CD14-positive monocyte (primary cell): ENCODE measurements around the gene EIF2B2. TPM values are rescaled to one million over a fixed set of nuclear protein-coding genes. Genes with fewer than 3 reads are reported as not detected.
A peak's percentile ranks its signal among the peaks of the same experiment; 100 is the strongest.

ENCODE experiments used
- DNase-seq, 3 donors: peaks; one replicate each; pipeline ENCODE4 v3.0.0-alpha.2; 2011 to 2022
- H2AFZ ChIP-seq: 2 replicates; pipeline ENCODE4 v1.6.0; 2012; ENCODE audit warnings: mild to moderate bottlenecking, low read depth, low read length, inconsistent platforms; ENCODE audit not compliant: insufficient read depth, poor library complexity, severe bottlenecking
- H3K27ac ChIP-seq, 2 donors: 1 replicate in 1 of 2; 2 replicates in 1 of 2; pipeline ENCODE4 v1.5.1; 2012 to 2013; ENCODE audit warnings: low read length in 2 of 2, control low read depth in 1 of 2, inconsistent platforms in 1 of 2, low read depth in 1 of 2, mild to moderate bottlenecking in 1 of 2
- H3K27me3 ChIP-seq, 2 donors: one replicate each; pipeline versions ENCODE4 v1.6.0 to v1.6.1; 2011 to 2013; ENCODE audit warnings: low read length in 2 of 2; ENCODE audit not compliant: control insufficient read depth in 2 of 2, insufficient read depth in 2 of 2
- H3K36me3 ChIP-seq, 2 donors: replicated peaks in 1 of 2; 1 replicate in 1 of 2; 2 replicates in 1 of 2; pipeline versions ENCODE4 v1.5.1 to v1.6.1; 2012 to 2013; ENCODE audit warnings: low read length in 2 of 2, control low read depth in 1 of 2, inconsistent platforms in 1 of 2, mild to moderate bottlenecking in 1 of 2; ENCODE audit not compliant: insufficient read depth in 2 of 2, control insufficient read depth in 1 of 2
- H3K4me1 ChIP-seq, 2 donors: 1 replicate in 1 of 2; 2 replicates in 1 of 2; pipeline versions ENCODE4 v1.5.1 to v1.6.1; 2012 to 2013; ENCODE audit warnings: low read length in 2 of 2, control low read depth in 1 of 2, inconsistent platforms in 1 of 2, mild to moderate bottlenecking in 1 of 2, moderate library complexity in 1 of 2; ENCODE audit not compliant: insufficient read depth in 2 of 2, control insufficient read depth in 1 of 2
- H3K4me2 ChIP-seq: replicated peaks from 2 replicates; pipeline ENCODE3; 2012; ENCODE audit warnings: low read length, moderate library complexity, mild to moderate bottlenecking; ENCODE audit not compliant: poor library complexity, severe bottlenecking; ENCODE audit errors: extremely low read depth
- H3K4me3 ChIP-seq, 3 experiments: fragments of 200-600 bp in 1 of 3; sonication (generic) in 1 of 3; replicated peaks in 1 of 3; 1 replicate in 2 of 3; 2 replicates in 1 of 3; pipeline ENCODE4 v1.5.1; 2011 to 2013; ENCODE audit warnings: low read length in 3 of 3, mild to moderate bottlenecking in 3 of 3, control low read depth in 2 of 3, low read depth in 2 of 3, inconsistent platforms in 1 of 3, moderate library complexity in 1 of 3
- H3K79me2 ChIP-seq: 2 replicates; pipeline ENCODE4 v1.6.0; 2012; ENCODE audit warnings: mild to moderate bottlenecking, control low read depth, inconsistent platforms, low read length, moderate library complexity; ENCODE audit not compliant: insufficient read depth
- H3K9ac ChIP-seq: 2 replicates; pipeline ENCODE4 v1.6.0; 2017; ENCODE audit warnings: low read length, mild to moderate bottlenecking; ENCODE audit not compliant: insufficient read depth, poor library complexity, severe bottlenecking
- H3K9me3 ChIP-seq, 2 donors: replicated peaks in 1 of 2; 1 replicate in 1 of 2; 2 replicates in 1 of 2; pipeline versions ENCODE4 v1.5.1 to v1.6.1; 2012 to 2013; ENCODE audit warnings: low read length in 2 of 2, control low read depth in 1 of 2; ENCODE audit not compliant: control insufficient read depth in 1 of 2, insufficient read depth in 1 of 2
- H4K20me1 ChIP-seq: 2 replicates; pipeline ENCODE4 v1.6.0; 2012; ENCODE audit warnings: mild to moderate bottlenecking, low read length, control low read depth, moderate library complexity; ENCODE audit not compliant: insufficient read depth
- H3K27ac Mint-ChIP-seq, 7 donors: one replicate each; pipeline ENCODE4 v1.8.0; 2020; ENCODE audit warnings: mild to moderate bottlenecking in 7 of 7, mixed read lengths in 7 of 7, moderate library complexity in 6 of 7, inconsistent platforms in 2 of 7
- H3K27me3 Mint-ChIP-seq, 3 donors: one replicate each; pipeline ENCODE4 v1.8.0; 2021 to 2022; ENCODE audit warnings: low read depth in 3 of 3, mild to moderate bottlenecking in 3 of 3, mixed read lengths in 3 of 3, moderate library complexity in 3 of 3, inconsistent platforms in 1 of 3
- H3K36me3 Mint-ChIP-seq, 2 donors: one replicate each; pipeline ENCODE4 v1.8.0; 2020; ENCODE audit warnings: mixed read lengths in 2 of 2, inconsistent platforms in 1 of 2, mild to moderate bottlenecking in 1 of 2
- H3K4me1 Mint-ChIP-seq: one replicate; pipeline ENCODE4 v1.8.0; 2020; ENCODE audit warnings: mild to moderate bottlenecking, mixed read lengths
- H3K4me3 Mint-ChIP-seq, 2 donors: one replicate each; pipeline ENCODE4 v1.8.0; 2020; ENCODE audit warnings: mild to moderate bottlenecking in 2 of 2, mixed read lengths in 2 of 2, moderate library complexity in 1 of 2
- H3K9me3 Mint-ChIP-seq, 7 donors: one replicate each; pipeline ENCODE4 v1.8.0; 2020 to 2022; ENCODE audit warnings: mixed read lengths in 7 of 7, mild to moderate bottlenecking in 6 of 7, moderate library complexity in 6 of 7, inconsistent platforms in 2 of 7
- WGBS: methylation state at CpG from one replicate; pipeline ENCODE4 v1.1.5; 2013; ENCODE audit warnings: missing lambda C conversion rate; ENCODE audit not compliant: insufficient coverage; 5-methylcytosine and 5-hydroxymethylcytosine counted together
- intact Hi-C, 2 donors: fragments of 100-400 bp; cut with micrococcal nuclease; formaldehyde crosslinking; loops; one replicate each; pipeline versions ENCODE4 v1.15.0 to v1.15.1; 2023
- polyA plus RNA-seq, 3 donors: library from polyadenylated mRNA; depleted of rRNA in 1 of 3; unstranded in 2 of 3; stranded (reverse) in 1 of 3; fragments of 300-500 nt in 2 of 3; fragments of >200 nt in 1 of 3; fragmentation: Illumina TruSeq in 2 of 3; gene quantifications; 1 replicate in 2 of 3; 2 replicates in 1 of 3; pipeline ENCODE4 v1.2.3, GENCODE V29; 2012 to 2021
- TF ChIP-seq, protein P1 (sequence below): fragments of 200-600 bp; IDR thresholded peaks from one replicate; pipeline ENCODE4 v1.8.0; 2022; ENCODE audit warnings: antibody characterized with exemption, mild to moderate bottlenecking

Gene EIF2B2
- polyA plus RNA-seq, 3 donors = 20.8 to 26.3 (median 23.9) TPM

DNA sequence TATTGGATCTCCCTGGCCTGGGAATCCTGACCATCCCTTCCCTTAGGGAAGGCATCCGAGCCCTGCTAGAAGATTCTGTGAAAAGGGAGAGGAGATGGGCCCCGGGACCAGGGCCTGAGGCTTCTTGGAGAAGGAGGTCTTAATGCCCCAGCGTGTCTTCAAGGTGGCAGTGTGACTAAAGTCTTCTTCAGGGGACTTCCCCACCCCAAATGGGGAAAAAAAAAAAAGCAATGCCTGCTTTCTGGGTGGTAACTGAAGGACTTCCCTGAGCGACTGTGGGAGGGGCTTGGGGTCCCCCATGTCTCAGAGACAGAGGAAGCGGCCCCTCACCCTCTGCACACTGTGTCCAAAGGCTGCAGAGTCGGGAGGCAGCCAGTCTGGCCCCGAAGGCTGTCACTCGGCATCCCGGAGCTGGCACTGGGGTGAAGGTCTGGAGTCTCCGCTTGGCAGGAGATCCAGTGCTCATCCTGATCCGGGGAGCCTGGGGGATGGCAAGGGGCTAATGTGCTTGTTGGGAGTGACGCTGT is 39.5 kb upstream of the EIF2B2 start:
- H3K4me2 ChIP-seq = peak overlapping the region; percentile 83
- H3K4me1 ChIP-seq = peaks cover 20 to 29% of the 10 kb centered on the region in 2 donors
- 93% methylated on average over 6 of the region's 12 CpGs for WGBS
- H3K27ac ChIP-seq = peak overlapping the region in 1 of 2 donors; percentile 78
- Mint-ChIP-seq H3K27ac (peak overlapping the region in 6 of 7 donors; percentile 30 to 94 (median 90)), H3K36me3 (peaks cover 0 to 4% of the 10 kb centered on the region in 2 donors), H3K4me3 (no peak overlapping the region), H3K9me3 (no peaks in the 10 kb centered on the region), H3K4me1 (peaks cover 31% of the 10 kb centered on the region), H3K27me3 (peaks cover 2 to 8% (median 4%) of the 10 kb centered on the region in 3 donors)
- H3K9me3 ChIP-seq = no peaks in the 10 kb centered on the region
- peak overlapping the region in 1 of 3 experiments; percentile 68 for H3K4me3 ChIP-seq
- peak overlapping the region; percentile 77 for H2AFZ ChIP-seq
- no peaks in the 10 kb centered on the region for H3K27me3 ChIP-seq
- no peak for DNase-seq
- no peaks in the 10 kb centered on the region for H4K20me1 ChIP-seq
- peak overlapping the region; percentile 47 for H3K9ac ChIP-seq
- H3K36me3 ChIP-seq = no peaks in the 10 kb centered on the region
- TF ChIP-seq, protein P1, sequence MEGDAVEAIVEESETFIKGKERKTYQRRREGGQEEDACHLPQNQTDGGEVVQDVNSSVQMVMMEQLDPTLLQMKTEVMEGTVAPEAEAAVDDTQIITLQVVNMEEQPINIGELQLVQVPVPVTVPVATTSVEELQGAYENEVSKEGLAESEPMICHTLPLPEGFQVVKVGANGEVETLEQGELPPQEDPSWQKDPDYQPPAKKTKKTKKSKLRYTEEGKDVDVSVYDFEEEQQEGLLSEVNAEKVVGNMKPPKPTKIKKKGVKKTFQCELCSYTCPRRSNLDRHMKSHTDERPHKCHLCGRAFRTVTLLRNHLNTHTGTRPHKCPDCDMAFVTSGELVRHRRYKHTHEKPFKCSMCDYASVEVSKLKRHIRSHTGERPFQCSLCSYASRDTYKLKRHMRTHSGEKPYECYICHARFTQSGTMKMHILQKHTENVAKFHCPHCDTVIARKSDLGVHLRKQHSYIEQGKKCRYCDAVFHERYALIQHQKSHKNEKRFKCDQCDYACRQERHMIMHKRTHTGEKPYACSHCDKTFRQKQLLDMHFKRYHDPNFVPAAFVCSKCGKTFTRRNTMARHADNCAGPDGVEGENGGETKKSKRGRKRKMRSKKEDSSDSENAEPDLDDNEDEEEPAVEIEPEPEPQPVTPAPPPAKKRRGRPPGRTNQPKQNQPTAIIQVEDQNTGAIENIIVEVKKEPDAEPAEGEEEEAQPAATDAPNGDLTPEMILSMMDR = no peak
- intact Hi-C loops = no loop called here
- H3K79me2 ChIP-seq = no peaks in the 10 kb centered on the region

DNA sequence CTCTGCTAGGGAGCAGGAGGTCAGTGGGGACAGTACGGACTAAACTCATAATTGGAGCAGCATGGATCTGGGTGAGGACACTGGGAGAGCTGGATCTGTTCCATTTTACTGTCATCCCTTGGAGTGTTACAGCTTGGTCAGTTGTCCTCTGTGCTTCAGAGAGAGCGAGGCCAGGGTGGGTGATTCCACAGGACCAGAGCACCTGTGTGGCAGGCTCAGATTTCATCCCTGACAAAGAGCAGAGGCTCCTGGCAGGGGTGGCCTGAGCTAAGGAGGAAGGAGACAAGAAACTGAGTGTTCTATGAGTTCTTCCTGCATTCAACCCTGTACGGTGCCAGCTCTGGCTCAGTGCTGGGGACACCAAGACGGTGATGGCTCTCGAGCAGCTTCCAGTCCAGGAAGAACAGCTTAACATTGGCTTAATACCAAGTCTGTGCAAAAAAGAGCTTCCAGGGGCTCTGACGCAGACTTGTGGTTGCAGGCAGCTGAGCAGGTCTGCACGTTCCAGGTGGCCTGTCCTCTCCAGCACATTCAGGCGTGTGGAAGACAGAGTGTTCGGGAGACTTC is 38.9 kb upstream of the EIF2B2 start:
- peak overlapping the region; percentile 63 for H2AFZ ChIP-seq
- DNase-seq = no peak
- no peak overlapping the region for H3K9ac ChIP-seq
- no peaks in the 10 kb centered on the region for H3K79me2 ChIP-seq
- peaks cover 20 to 29% of the 10 kb centered on the region in 2 donors for H3K4me1 ChIP-seq
- Mint-ChIP-seq H3K4me1 (peaks cover 31% of the 10 kb centered on the region), H3K27ac (peak overlapping the region in 5 of 7 donors; percentile 30 to 89 (median 64)), H3K27me3 (peaks cover 4 to 8% (median 4%) of the 10 kb centered on the region in 3 donors), H3K4me3 (peak overlapping the region in 1 of 2 donors; percentile 35), H3K9me3 (no peaks in the 10 kb centered on the region), H3K36me3 (peaks cover 0 to 4% of the 10 kb centered on the region in 2 donors)
- no peak overlapping the region for H3K4me3 ChIP-seq
- 50% methylated on average over 9 of the region's 9 CpGs for WGBS
- H3K36me3 ChIP-seq = no peaks in the 10 kb centered on the region
- TF ChIP-seq, protein P1 = no peak
- no peak overlapping the region for H3K27ac ChIP-seq
- intact Hi-C loops = no loop called here
- H4K20me1 ChIP-seq = no peaks in the 10 kb centered on the region
- H3K27me3 ChIP-seq = no peaks in the 10 kb centered on the region
- H3K4me2 ChIP-seq = no peak overlapping the region
- no peaks in the 10 kb centered on the region for H3K9me3 ChIP-seq
